CD8-positive, alpha-beta memory T cell (primary cell): ENCODE data around the gene CLDN8. TPM values are rescaled to one million over a fixed set of nuclear protein-coding genes. Genes with fewer than 3 reads are reported as not detected.

Experiments
- CTCF ChIA-PET: fragments of 350-600 bp; sonication (Branson Sonifier 250); formaldehyde crosslinking; loops from one replicate; lab custom pipeline; 2021; ENCODE audit warnings: antibody characterized with exemption; lab: Charles Lee
- POLR2A ChIA-PET: fragments of 350-600 bp; sonication (Branson Sonifier 250); formaldehyde crosslinking; loops from one replicate; lab custom pipeline; 2021; ENCODE audit warnings: antibody characterized with exemption; lab: Charles Lee
- DNase-seq, 5 donors: peaks; one replicate each; pipeline versions ENCODE4 v3.0.0 to v3.0.0-alpha.2; 2020 to 2022; ENCODE audit warnings: mixed read lengths in 1 of 5
- H3K27ac ChIP-seq: one replicate; pipeline ENCODE4 v1.7.0; 2013; ENCODE audit warnings: low read depth, mild to moderate bottlenecking, low read length, moderate library complexity
- H3K27me3 ChIP-seq: 2 replicates; pipeline ENCODE4 v1.7.0; 2013; ENCODE audit warnings: low read length, mild to moderate bottlenecking; ENCODE audit not compliant: insufficient read depth, poor library complexity, severe bottlenecking
- H3K36me3 ChIP-seq: 2 replicates; pipeline ENCODE4 v1.7.0; 2013; ENCODE audit warnings: mild to moderate bottlenecking, low read length, moderate library complexity; ENCODE audit not compliant: insufficient read depth
- H3K4me1 ChIP-seq: 2 replicates; pipeline ENCODE4 v1.7.0; 2013; ENCODE audit warnings: mild to moderate bottlenecking, low read length, moderate library complexity; ENCODE audit not compliant: insufficient read depth
- H3K4me3 ChIP-seq: 2 replicates; pipeline ENCODE4 v1.7.0; 2013; ENCODE audit warnings: mild to moderate bottlenecking, low read length
- H3K9me3 ChIP-seq: 2 replicates; pipeline ENCODE4 v1.7.0; 2013; ENCODE audit warnings: mild to moderate bottlenecking, low read length
- H3K27ac Mint-ChIP-seq, 8 donors: one replicate each; pipeline ENCODE4 v1.8.0; 2020 to 2021; ENCODE audit warnings: mixed read lengths in 8 of 8, mild to moderate bottlenecking in 6 of 8, inconsistent platforms in 3 of 8, moderate library complexity in 3 of 8
- H3K27me3 Mint-ChIP-seq, 2 donors: one replicate each; pipeline ENCODE4 v1.8.0; 2020 to 2021; ENCODE audit warnings: mixed read lengths in 2 of 2, mild to moderate bottlenecking in 1 of 2, moderate library complexity in 1 of 2
- H3K36me3 Mint-ChIP-seq, 3 donors: one replicate each; pipeline ENCODE4 v1.8.0; 2020 to 2021; ENCODE audit warnings: mixed read lengths in 3 of 3, inconsistent platforms in 1 of 3, mild to moderate bottlenecking in 1 of 3
- H3K4me1 Mint-ChIP-seq, 3 donors: one replicate each; pipeline ENCODE4 v1.8.0; 2020 to 2021; ENCODE audit warnings: mixed read lengths in 3 of 3, inconsistent platforms in 1 of 3, mild to moderate bottlenecking in 1 of 3
- H3K4me3 Mint-ChIP-seq, 7 donors: one replicate each; pipeline ENCODE4 v1.8.0; 2020 to 2021; ENCODE audit warnings: mixed read lengths in 7 of 7, mild to moderate bottlenecking in 6 of 7, moderate library complexity in 4 of 7, inconsistent platforms in 2 of 7
- H3K9me3 Mint-ChIP-seq, 5 donors: one replicate each; pipeline ENCODE4 v1.8.0; 2020 to 2022; ENCODE audit warnings: mixed read lengths in 5 of 5, mild to moderate bottlenecking in 3 of 5, moderate library complexity in 2 of 5, inconsistent platforms in 1 of 5
- polyA plus RNA-seq: library from polyadenylated mRNA; unstranded; fragments of 300-500 nt; fragmentation: Illumina TruSeq; gene quantifications from one replicate; pipeline ENCODE4 v1.2.3, GENCODE V29; 2021
- total RNA-seq, 2 experiments: library from RNA; stranded (reverse); gene quantifications; one replicate each; pipeline ENCODE4 v1.2.3, GENCODE V29; 2021

CLDN8 gene
- total and polyA plus RNA-seq, 3 experiments from 2014 or later, result not detected

GRCh38 chr21:30227128-30227527, 11.2 kb upstream of the CLDN8 start:
- Histone ChIP-seq H3K4me1 (no peaks in the 10 kb centered on the region), H3K27me3 (no peaks in the 10 kb centered on the region), H3K9me3 (no peaks in the 10 kb centered on the region), H3K36me3 (no peaks in the 10 kb centered on the region), H3K27ac (no peak overlapping the region), H3K4me3 (no peak overlapping the region)
- Mint-ChIP-seq H3K4me3 (no peak overlapping the region), H3K4me1 (no peaks in the 10 kb centered on the region), H3K9me3 (peaks cover 0 to 18% (median 12%) of the 10 kb centered on the region in 5 donors), H3K36me3 (no peaks in the 10 kb centered on the region), H3K27ac (no peak overlapping the region), H3K27me3 (no peaks in the 10 kb centered on the region)
- CTCF ChIA-PET, result no interaction called here
- POLR2A ChIA-PET, result no interaction called here
- DNase-seq, result no peak

- CTCF ChIA-PET, result interaction anchor here (0.8 kb wide), 1 partner anchor 12 kb away, joined by 3 read pairs; no protein-coding TSS in a partner anchor
- POLR2A ChIA-PET, result no interaction called here
- H3K4me1 Mint-ChIP-seq, result no peaks in the 10 kb centered on the region
These were observed 7.7 kb upstream of the CLDN8 start for GRCh38 chr21:30223596-30223995.

GRCh38 chr21:30222724-30223123, 6.8 kb upstream of the CLDN8 start:
- H3K27me3 ChIP-seq, result no peaks in the 10 kb centered on the region
- POLR2A ChIA-PET, result no interaction called here
- no peak overlapping the region for H3K27ac ChIP-seq
- no peak overlapping the region for H3K27ac Mint-ChIP-seq
- H3K36me3 Mint-ChIP-seq, result no peaks in the 10 kb centered on the region
- no peaks in the 10 kb centered on the region for H3K27me3 Mint-ChIP-seq
- no peak overlapping the region for H3K4me3 ChIP-seq
- no peaks in the 10 kb centered on the region for H3K36me3 ChIP-seq
- H3K4me1 ChIP-seq, result no peaks in the 10 kb centered on the region
- CTCF ChIA-PET, result no interaction called here
- DNase-seq, result no peak
- H3K4me1 Mint-ChIP-seq, result no peaks in the 10 kb centered on the region
- H3K9me3 Mint-ChIP-seq, result peaks cover 0 to 4% (median 0%) of the 10 kb centered on the region in 5 donors
- H3K4me3 Mint-ChIP-seq, result no peak overlapping the region
- no peaks in the 10 kb centered on the region for H3K9me3 ChIP-seq

More at GRCh38 chr21:30223596-30223995, 7.7 kb upstream of the CLDN8 start:
- no peaks in the 10 kb centered on the region for H3K4me1 ChIP-seq
- no peak for DNase-seq
- H3K36me3 Mint-ChIP-seq, result no peaks in the 10 kb centered on the region
- no peak overlapping the region for H3K27ac ChIP-seq
- H3K9me3 Mint-ChIP-seq, result peaks cover 0 to 7% (median 2%) of the 10 kb centered on the region in 5 donors
- no peak overlapping the region for H3K27ac Mint-ChIP-seq
- no peaks in the 10 kb centered on the region for H3K9me3 ChIP-seq
- H3K27me3 ChIP-seq, result no peaks in the 10 kb centered on the region
- H3K4me3 ChIP-seq, result no peak overlapping the region
- no peak overlapping the region for H3K4me3 Mint-ChIP-seq
- H3K36me3 ChIP-seq, result no peaks in the 10 kb centered on the region
- no peaks in the 10 kb centered on the region for H3K27me3 Mint-ChIP-seq

GRCh38 chr21:30211071-30211470, 4.8 kb downstream of the CLDN8 start:
- Mint-ChIP-seq H3K36me3 (no peaks in the 10 kb centered on the region), H3K4me1 (no peaks in the 10 kb centered on the region), H3K4me3 (no peak overlapping the region), H3K27ac (no peak overlapping the region), H3K27me3 (no peaks in the 10 kb centered on the region), H3K9me3 (peaks cover 1 to 11% (median 6%) of the 10 kb centered on the region in 5 donors)
- POLR2A ChIA-PET, result no interaction called here
- DNase-seq, result no peak
- Histone ChIP-seq H3K9me3 (no peaks in the 10 kb centered on the region), H3K36me3 (no peaks in the 10 kb centered on the region), H3K27me3 (no peaks in the 10 kb centered on the region), H3K4me1 (no peaks in the 10 kb centered on the region), H3K4me3 (no peak overlapping the region), H3K27ac (no peak overlapping the region)
- CTCF ChIA-PET, result no interaction called here

GRCh38 chr21:30209601-30210000, 6.3 kb downstream of the CLDN8 start:
- Histone ChIP-seq H3K9me3 (no peaks in the 10 kb centered on the region), H3K36me3 (no peaks in the 10 kb centered on the region), H3K4me3 (no peak overlapping the region), H3K27me3 (no peaks in the 10 kb centered on the region), H3K4me1 (no peaks in the 10 kb centered on the region), H3K27ac (no peak overlapping the region)
- Mint-ChIP-seq H3K9me3 (peaks cover 1 to 15% (median 6%) of the 10 kb centered on the region in 5 donors), H3K27me3 (no peaks in the 10 kb centered on the region), H3K36me3 (no peaks in the 10 kb centered on the region), H3K4me3 (no peak overlapping the region), H3K27ac (no peak overlapping the region), H3K4me1 (no peaks in the 10 kb centered on the region)
- DNase-seq, result no peak
- POLR2A ChIA-PET, result no interaction called here
- CTCF ChIA-PET, result no interaction called here

GRCh38 chr21:30207252-30207579, 8.7 kb downstream of the CLDN8 start:
- Mint-ChIP-seq H3K27ac (no peak overlapping the region), H3K9me3 (peaks cover 0 to 15% (median 2%) of the 10 kb centered on the region in 5 donors), H3K27me3 (no peaks in the 10 kb centered on the region), H3K4me3 (no peak overlapping the region), H3K4me1 (no peaks in the 10 kb centered on the region), H3K36me3 (no peaks in the 10 kb centered on the region)
- Histone ChIP-seq H3K27ac (no peak overlapping the region), H3K27me3 (no peaks in the 10 kb centered on the region), H3K4me1 (no peaks in the 10 kb centered on the region), H3K9me3 (no peaks in the 10 kb centered on the region), H3K4me3 (no peak overlapping the region), H3K36me3 (no peaks in the 10 kb centered on the region)
- CTCF ChIA-PET, result no interaction called here
- POLR2A ChIA-PET, result no interaction called here
- no peak for DNase-seq

GRCh38 chr21:30206551-30207251, 9.2 kb downstream of the CLDN8 start:
- Histone ChIP-seq H3K36me3 (no peaks in the 10 kb centered on the region), H3K9me3 (no peaks in the 10 kb centered on the region), H3K27ac (no peak overlapping the region), H3K4me1 (no peaks in the 10 kb centered on the region), H3K4me3 (no peak overlapping the region), H3K27me3 (no peaks in the 10 kb centered on the region)
- Mint-ChIP-seq H3K27me3 (no peaks in the 10 kb centered on the region), H3K36me3 (no peaks in the 10 kb centered on the region), H3K4me1 (no peaks in the 10 kb centered on the region), H3K27ac (no peak overlapping the region), H3K4me3 (no peak overlapping the region), H3K9me3 (peaks cover 0 to 16% (median 2%) of the 10 kb centered on the region in 5 donors)
- ChIA-PET CTCF (no interaction called here), POLR2A (no interaction called here)
- no peak for DNase-seq

- no peaks in the 10 kb centered on the region for H3K36me3 ChIP-seq
- no peaks in the 10 kb centered on the region for H3K27me3 ChIP-seq
- DNase-seq, result no peak
- no peak overlapping the region for H3K27ac ChIP-seq
- H3K27ac Mint-ChIP-seq, result no peak overlapping the region
- no peaks in the 10 kb centered on the region for H3K4me1 Mint-ChIP-seq
- ChIA-PET CTCF (no interaction called here), POLR2A (no interaction called here)
- peaks cover 0 to 1% of the 10 kb centered on the region in 2 donors for H3K27me3 Mint-ChIP-seq
- H3K4me3 Mint-ChIP-seq, result no peak overlapping the region
- H3K9me3 Mint-ChIP-seq, result peaks cover 0 to 12% (median 10%) of the 10 kb centered on the region in 5 donors
- no peaks in the 10 kb centered on the region for H3K9me3 ChIP-seq
- no peaks in the 10 kb centered on the region for H3K4me1 ChIP-seq
- no peak overlapping the region for H3K4me3 ChIP-seq
- no peaks in the 10 kb centered on the region for H3K36me3 Mint-ChIP-seq
These were observed 15.9 kb downstream of the CLDN8 start for GRCh38 chr21:30200000-30200399.
